Caco-2 (cell line): ENCODE measurements around the gene RAB33B. TPM values are rescaled to one million over a fixed set of nuclear protein-coding genes. Genes with fewer than 3 reads are reported as not detected.
"Not testable (repeated sequence)": the region's sequence is repeated elsewhere in the genome, so short reads cannot be mapped to it uniquely, and the experiment has no call there.

ENCODE experiments used
- BruUV-seq: library from RNA; stranded (reverse); fragments of 400-500 nt; replicated peaks from 2 replicates; lab custom pipeline; 2021; lab: Mats Ljungman, UMichigan
- CTCF ChIA-PET: fragments of 300-600 bp; sonication (Branson Sonifier 250); formaldehyde crosslinking; loops from one replicate; lab custom pipeline; 2022; ENCODE audit warnings: antibody characterized with exemption; lab: Charles Lee
- POLR2A ChIA-PET: fragments of 300-600 bp; sonication (Branson Sonifier 250); formaldehyde crosslinking; loops from one replicate; lab custom pipeline; 2022; ENCODE audit warnings: antibody characterized with exemption; lab: Charles Lee
- DNase-seq, 2 experiments: peaks; one replicate each; pipeline versions ENCODE4 v3.0.0 to v3.0.0-alpha.2; 2020 to 2022
- H3K27me3 ChIP-seq: replicated peaks from 2 replicates; pipeline ENCODE4 v1.6.0; 2011; ENCODE audit warnings: low read length; ENCODE audit not compliant: control insufficient read depth, insufficient read depth
- H3K36me3 ChIP-seq: 2 replicates; pipeline ENCODE4 v1.5.1; 2011; ENCODE audit warnings: low read length; ENCODE audit not compliant: control insufficient read depth, insufficient read depth
- H3K4me1 ChIP-seq: fragments of 250-450 bp; sonication (Bioruptor Pico); 2 replicates; pipeline ENCODE4 v1.5.1; 2020; ENCODE audit warnings: mild to moderate bottlenecking
- H3K4me3 ChIP-seq: 2 replicates; pipeline ENCODE4 v1.5.1; 2011; ENCODE audit warnings: low read depth, mild to moderate bottlenecking, control low read depth, low read length
- H3K9me3 ChIP-seq: fragments of 250-450 bp; sonication (Bioruptor Pico); 2 replicates; pipeline ENCODE4 v1.5.1; 2020; ENCODE audit warnings: mild to moderate bottlenecking, moderate library complexity
- H3K27ac Mint-ChIP-seq: one replicate; pipeline ENCODE4 v1.8.0; 2022; ENCODE audit warnings: mixed read lengths; ENCODE audit not compliant: unreplicated experiment
- H3K27me3 Mint-ChIP-seq: one replicate; pipeline ENCODE4 v1.8.0; 2022; ENCODE audit warnings: mixed read lengths; ENCODE audit not compliant: insufficient read depth, unreplicated experiment
- H3K36me3 Mint-ChIP-seq: one replicate; pipeline ENCODE4 v1.8.0; 2022; ENCODE audit warnings: mild to moderate bottlenecking, mixed read lengths; ENCODE audit not compliant: insufficient read depth, unreplicated experiment
- H3K4me1 Mint-ChIP-seq: one replicate; pipeline ENCODE4 v1.8.0; 2022; ENCODE audit warnings: low read depth, mixed read lengths; ENCODE audit not compliant: unreplicated experiment
- H3K4me3 Mint-ChIP-seq: one replicate; pipeline ENCODE4 v1.8.0; 2022; ENCODE audit warnings: mild to moderate bottlenecking, moderate library complexity, mixed read lengths; ENCODE audit not compliant: unreplicated experiment
- H3K9me3 Mint-ChIP-seq: one replicate; pipeline ENCODE4 v1.8.0; 2022; ENCODE audit warnings: mixed read lengths; ENCODE audit not compliant: unreplicated experiment
- intact Hi-C: fragments of 100-400 bp; cut with micrococcal nuclease; formaldehyde crosslinking; loops from one replicate; pipeline ENCODE4 v1.10.0; 2022; ENCODE audit not compliant: unreplicated experiment
- total RNA-seq: library from RNA; stranded (reverse); gene quantifications from 2 replicates; pipeline ENCODE4 v1.2.3, GENCODE V29; 2022
- TF ChIP-seq, protein P1 (sequence below), 2 experiments: fragments of 200-600 bp in 1 of 2; IDR thresholded peaks; 1 replicate in 1 of 2; 2 replicates in 1 of 2; pipeline versions ENCODE4 v1.5.1 to v1.8.0; 2011 to 2022; ENCODE audit warnings: antibody characterized with exemption in 1 of 2, control low read depth in 1 of 2, inconsistent platforms in 1 of 2, low read depth in 1 of 2, low read length in 1 of 2, mild to moderate bottlenecking in 1 of 2, moderate library complexity in 1 of 2; ENCODE audit not compliant: insufficient read depth in 1 of 2, severe bottlenecking in 1 of 2, unreplicated experiment in 1 of 2

Gene RAB33B
- total RNA-seq, 1 experiment from 2014 or later, result 10.1 TPM

DNA sequence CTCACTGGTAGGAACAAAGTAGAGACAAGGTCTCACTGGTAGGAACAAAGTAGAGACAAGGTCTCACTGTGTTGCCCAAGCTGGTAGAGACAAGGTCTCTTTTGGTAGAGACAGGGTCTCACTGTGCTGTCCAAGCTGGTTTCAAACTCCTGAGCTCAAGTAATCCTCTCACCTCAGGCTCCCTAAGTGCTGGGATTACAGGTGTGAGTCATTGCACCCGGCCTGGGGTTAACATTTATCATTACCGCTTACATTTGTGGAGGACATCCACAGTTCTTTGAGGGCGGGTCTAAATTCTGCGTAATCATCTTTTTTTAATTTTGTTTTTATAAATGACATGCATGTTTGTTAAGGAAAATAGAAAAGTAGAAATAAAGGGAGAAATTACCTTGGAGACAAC is 12.0 kb downstream of the RAB33B start:
- BruUV-seq, result no TSS peak
- H3K36me3 ChIP-seq, result no peaks in the 10 kb centered on the region
- H3K27me3 Mint-ChIP-seq, result no peaks in the 10 kb centered on the region
- H3K9me3 Mint-ChIP-seq, result peaks cover 18% of the 10 kb centered on the region
- H3K27me3 ChIP-seq, result no peaks in the 10 kb centered on the region
- H3K4me3 ChIP-seq, result no peak overlapping the region
- no peak overlapping the region for H3K27ac Mint-ChIP-seq
- H3K4me3 Mint-ChIP-seq, result no peak overlapping the region
- TF ChIP-seq, protein P1, sequence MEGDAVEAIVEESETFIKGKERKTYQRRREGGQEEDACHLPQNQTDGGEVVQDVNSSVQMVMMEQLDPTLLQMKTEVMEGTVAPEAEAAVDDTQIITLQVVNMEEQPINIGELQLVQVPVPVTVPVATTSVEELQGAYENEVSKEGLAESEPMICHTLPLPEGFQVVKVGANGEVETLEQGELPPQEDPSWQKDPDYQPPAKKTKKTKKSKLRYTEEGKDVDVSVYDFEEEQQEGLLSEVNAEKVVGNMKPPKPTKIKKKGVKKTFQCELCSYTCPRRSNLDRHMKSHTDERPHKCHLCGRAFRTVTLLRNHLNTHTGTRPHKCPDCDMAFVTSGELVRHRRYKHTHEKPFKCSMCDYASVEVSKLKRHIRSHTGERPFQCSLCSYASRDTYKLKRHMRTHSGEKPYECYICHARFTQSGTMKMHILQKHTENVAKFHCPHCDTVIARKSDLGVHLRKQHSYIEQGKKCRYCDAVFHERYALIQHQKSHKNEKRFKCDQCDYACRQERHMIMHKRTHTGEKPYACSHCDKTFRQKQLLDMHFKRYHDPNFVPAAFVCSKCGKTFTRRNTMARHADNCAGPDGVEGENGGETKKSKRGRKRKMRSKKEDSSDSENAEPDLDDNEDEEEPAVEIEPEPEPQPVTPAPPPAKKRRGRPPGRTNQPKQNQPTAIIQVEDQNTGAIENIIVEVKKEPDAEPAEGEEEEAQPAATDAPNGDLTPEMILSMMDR (IDR thresholded peaks at IDR 0.05; ENCODE audit: insufficient read depth in 1 of 2, low read depth in 1 of 2, low read length in 1 of 2, severe bottlenecking in 1 of 2, unreplicated experiment in 1 of 2), result no peak
- ChIA-PET POLR2A (no interaction called here), CTCF (no interaction called here)
- H3K36me3 Mint-ChIP-seq, result peaks cover 17% of the 10 kb centered on the region
- peaks cover 13% of the 10 kb centered on the region for H3K4me1 ChIP-seq
- peaks cover 13% of the 10 kb centered on the region for H3K9me3 ChIP-seq
- intact Hi-C loops, result no loop called here
- H3K4me1 Mint-ChIP-seq, result peaks cover 17% of the 10 kb centered on the region
- no peak for DNase-seq

DNA sequence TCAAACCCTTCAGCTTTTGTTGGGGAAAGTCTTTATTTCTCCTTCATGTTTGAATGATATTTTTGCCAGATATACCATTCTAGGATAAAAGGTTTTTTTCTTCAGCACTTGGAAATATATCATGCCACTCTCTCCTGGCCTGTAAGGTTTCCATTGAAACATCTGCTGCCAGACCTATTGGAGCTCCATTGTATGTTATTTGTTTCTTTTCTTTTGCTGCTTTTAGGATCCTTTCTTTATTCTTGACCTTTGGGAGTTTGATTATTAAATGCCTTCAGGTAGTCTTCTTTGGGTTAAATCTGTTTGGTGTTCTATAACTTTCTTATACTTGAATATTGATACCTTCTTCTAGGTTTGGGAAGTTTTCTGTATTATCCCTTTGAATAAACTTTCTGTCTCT is 14.8 kb downstream of the RAB33B start:
- peaks cover 17% of the 10 kb centered on the region for H3K4me1 Mint-ChIP-seq
- H3K9me3 Mint-ChIP-seq, result peaks cover 18% of the 10 kb centered on the region
- H3K36me3 Mint-ChIP-seq, result peaks cover 15% of the 10 kb centered on the region

GRCh38 chr4:139469216-139469615 is 15.3 kb downstream of the RAB33B start:
- H3K4me3 Mint-ChIP-seq, result no peak overlapping the region
- H3K36me3 Mint-ChIP-seq, result peaks cover 13% of the 10 kb centered on the region
- H3K9me3 Mint-ChIP-seq, result peaks cover 18% of the 10 kb centered on the region

More for the DNA sequence above, 14.8 kb downstream of the RAB33B start:
- H3K27ac Mint-ChIP-seq, result peak overlapping the region; percentile 9
- H3K27me3 ChIP-seq, intact Hi-C loops, CTCF ChIA-PET, POLR2A ChIA-PET, BruUV-seq, DNase-seq, H3K4me3 Mint-ChIP-seq, H3K4me3 ChIP-seq, H3K36me3 ChIP-seq, H3K27me3 Mint-ChIP-seq: not testable (repeated sequence)
- Histone ChIP-seq H3K9me3 (peaks cover 13% of the 10 kb centered on the region), H3K4me1 (peaks cover 12% of the 10 kb centered on the region)

More at GRCh38 chr4:139469216-139469615, 15.3 kb downstream of the RAB33B start:
- intact Hi-C loops, result no loop called here
- Mint-ChIP-seq H3K27ac (peak overlapping the region; percentile 9), H3K27me3 (no peaks in the 10 kb centered on the region), H3K4me1 (peaks cover 17% of the 10 kb centered on the region)
- Histone ChIP-seq H3K4me1 (peaks cover 12% of the 10 kb centered on the region), H3K4me3 (no peak overlapping the region), H3K36me3 (no peaks in the 10 kb centered on the region), H3K27me3 (no peaks in the 10 kb centered on the region), H3K9me3 (peaks cover 13% of the 10 kb centered on the region)
- CTCF ChIA-PET, result no interaction called here
- POLR2A ChIA-PET, result no interaction called here
- BruUV-seq, result no TSS peak
- no peak for DNase-seq
- TF ChIP-seq, protein P1 (IDR thresholded peaks at IDR 0.05; ENCODE audit: insufficient read depth in 1 of 2, low read depth in 1 of 2, low read length in 1 of 2, severe bottlenecking in 1 of 2, unreplicated experiment in 1 of 2), result no peak
